ENCODE results near the gene DOK4. TPM values are rescaled to one million over a fixed set of nuclear protein-coding genes. Genes with fewer than 3 reads are reported as not detected.

Gene DOK4
- total RNA-seq, 1 experiment from 2014 or later: 13.1 TPM

GRCh38 chr16:57427824-57428223, 58.5 kb downstream of the DOK4 start:
- no peak for TF ChIP-seq CTCF (conservative IDR thresholded peaks at IDR 0.05)
- H3K9me3 ChIP-seq (ENCODE audit: control insufficient read depth, low read depth, low read length): no peaks in the 10 kb centered on the region
- H3K18ac ChIP-seq (ENCODE audit: insufficient read length, low read depth, low read length): no peak overlapping the region
- H3K14ac ChIP-seq (ENCODE audit: insufficient read depth, low read length): no peak overlapping the region
- H3K4ac ChIP-seq (ENCODE audit: low read depth, low read length): no peak overlapping the region
- H3K4me1 Mint-ChIP-seq: no peaks in the 10 kb centered on the region
- H2AK5ac ChIP-seq (ENCODE audit: insufficient read length, low read length): no peak overlapping the region
- H2BK120ac ChIP-seq (ENCODE audit: low read depth, low read length, poor library complexity, severe bottlenecking): no peak overlapping the region
- H4K91ac ChIP-seq (ENCODE audit: insufficient read length, low read depth, low read length): no peak overlapping the region
- H3K79me1 ChIP-seq (ENCODE audit: insufficient read depth, low read depth, low read length, poor library complexity, severe bottlenecking): no peaks in the 10 kb centered on the region
- no peak overlapping the region for H2BK15ac ChIP-seq (ENCODE audit: low read depth, low read length)
- no peaks in the 10 kb centered on the region for H3K9me3 Mint-ChIP-seq
- no peak overlapping the region for H3K4me2 ChIP-seq (ENCODE audit: insufficient read depth, insufficient read length, low read length)
- H3K27me3 Mint-ChIP-seq (ENCODE audit: low read depth): no peaks in the 10 kb centered on the region
- H3K4me3 Mint-ChIP-seq: no peak overlapping the region
- H3K79me2 ChIP-seq (ENCODE audit: insufficient read depth, low read length): no peaks in the 10 kb centered on the region
- no peaks in the 10 kb centered on the region for H3K23me2 ChIP-seq (ENCODE audit: insufficient read length, low read depth, low read length, poor library complexity, severe bottlenecking)
- H3K4me1 ChIP-seq (ENCODE audit: insufficient read depth, low read length): no peaks in the 10 kb centered on the region
- no peak overlapping the region for H4K5ac ChIP-seq (ENCODE audit: insufficient read length, low read depth, low read length)
- no peak overlapping the region for H3K9ac ChIP-seq (ENCODE audit: extremely low read depth, insufficient read length, low read length)
- no peak overlapping the region for H2BK5ac ChIP-seq (ENCODE audit: insufficient read length, low read length)
- no peak overlapping the region for H3K27ac Mint-ChIP-seq
- no peak for DNase-seq
- no peaks in the 10 kb centered on the region for H4K20me1 ChIP-seq (ENCODE audit: control insufficient read depth, insufficient read depth, insufficient read length)
- no peak overlapping the region for H2BK20ac ChIP-seq (ENCODE audit: low read depth, low read length, poor library complexity, severe bottlenecking)
- no peak overlapping the region for H2BK12ac ChIP-seq (ENCODE audit: insufficient read length, low read depth, low read length)
- H3K27ac ChIP-seq (ENCODE audit: insufficient read length, low read depth, low read length): no peak overlapping the region
- no peak overlapping the region for H2AFZ ChIP-seq (ENCODE audit: low read length)
- no peak overlapping the region for H3K23ac ChIP-seq (ENCODE audit: insufficient read length, low read depth, low read length)
- H3K36me3 Mint-ChIP-seq (ENCODE audit: insufficient read depth in 1 of 3, low read depth in 3 of 3): peaks cover 29 to 50% (median 50%) of the 10 kb centered on the region in 3 experiments
- no peak overlapping the region for H3T11ph ChIP-seq (ENCODE audit: low read length)
- no peaks in the 10 kb centered on the region for H3K27me3 ChIP-seq (ENCODE audit: insufficient read depth, low read length)
- no peak overlapping the region for H4K8ac ChIP-seq (replicated peaks; ENCODE audit: insufficient read length, low read depth, low read length)
- H3K56ac ChIP-seq (ENCODE audit: insufficient read length, low read depth, low read length): no peak overlapping the region

Data from H9 (cell line).